HG03045 (cell line): ENCODE measurements around the gene GPNMB.

Source experiments
- ATAC-seq: cut with Tn5 transposase; IDR thresholded peaks from one replicate; pipeline ENCODE4 v1.9.1; 2021; ENCODE audit warnings: mild to moderate bottlenecking, moderate library complexity; ENCODE audit not compliant: unreplicated experiment

The GPNMB gene

DNA sequence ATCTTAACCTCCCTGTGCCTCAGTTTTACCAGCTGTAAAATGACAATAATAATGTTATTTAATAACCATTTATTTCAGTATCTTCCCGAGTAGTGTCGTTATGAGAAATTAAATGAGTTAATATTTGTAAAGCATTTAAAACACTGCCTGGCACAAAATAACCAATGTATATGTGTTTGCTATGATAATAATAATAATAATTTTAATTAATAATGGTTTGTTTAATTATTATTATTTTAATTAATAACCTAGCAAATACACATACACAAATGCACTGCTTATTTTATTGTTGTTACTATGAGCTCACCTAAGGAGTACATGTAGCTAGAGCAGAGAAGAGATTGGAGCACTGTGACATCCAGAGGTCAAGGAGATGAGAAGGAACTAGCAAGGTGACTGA, 18.2 kb upstream of the GPNMB start:
- ATAC-seq: no peak

DNA sequence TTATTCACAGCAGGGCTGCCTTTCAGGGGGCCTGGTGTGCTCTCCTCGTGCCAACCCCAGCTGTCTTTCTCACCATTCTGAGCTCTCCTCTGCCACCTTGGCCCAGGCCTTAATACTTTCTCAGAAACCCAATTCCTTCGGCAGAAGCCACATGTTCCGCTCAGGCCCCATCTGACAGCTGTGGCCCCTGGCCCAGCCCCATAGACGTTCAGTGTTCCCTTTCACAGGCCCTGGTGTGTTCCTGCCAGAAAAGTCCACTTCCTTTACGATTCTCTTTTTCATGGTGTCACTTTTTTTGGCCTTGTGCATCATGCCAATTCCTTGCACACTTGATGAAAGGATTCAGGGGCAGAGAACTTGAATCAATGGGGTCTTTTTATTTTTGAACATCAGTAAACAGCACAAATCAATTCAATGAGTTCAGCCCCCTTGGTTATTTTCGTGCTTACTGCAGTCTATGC, 15.9 kb upstream of the GPNMB start:
- no peak for ATAC-seq

DNA sequence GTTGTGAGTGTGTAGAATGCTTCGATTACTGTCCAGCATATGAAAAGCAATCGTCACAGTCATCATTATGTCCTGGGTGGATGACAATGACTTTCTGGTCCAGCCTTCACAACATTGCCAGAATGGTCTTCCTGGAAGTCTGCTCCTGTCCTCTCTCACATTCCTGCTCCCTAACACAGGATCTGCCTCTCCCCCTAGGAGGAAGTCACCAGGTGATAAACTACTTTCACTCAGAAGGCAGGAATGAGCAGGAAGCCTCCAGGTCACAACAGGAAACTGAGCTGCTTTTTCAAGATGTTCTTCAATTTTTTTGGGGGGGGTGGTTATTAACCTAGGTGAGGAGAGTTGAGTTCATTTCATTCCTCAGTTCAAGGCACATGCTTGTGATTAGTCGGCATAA, 13.6 kb upstream of the GPNMB start:
- ATAC-seq: no peak

DNA sequence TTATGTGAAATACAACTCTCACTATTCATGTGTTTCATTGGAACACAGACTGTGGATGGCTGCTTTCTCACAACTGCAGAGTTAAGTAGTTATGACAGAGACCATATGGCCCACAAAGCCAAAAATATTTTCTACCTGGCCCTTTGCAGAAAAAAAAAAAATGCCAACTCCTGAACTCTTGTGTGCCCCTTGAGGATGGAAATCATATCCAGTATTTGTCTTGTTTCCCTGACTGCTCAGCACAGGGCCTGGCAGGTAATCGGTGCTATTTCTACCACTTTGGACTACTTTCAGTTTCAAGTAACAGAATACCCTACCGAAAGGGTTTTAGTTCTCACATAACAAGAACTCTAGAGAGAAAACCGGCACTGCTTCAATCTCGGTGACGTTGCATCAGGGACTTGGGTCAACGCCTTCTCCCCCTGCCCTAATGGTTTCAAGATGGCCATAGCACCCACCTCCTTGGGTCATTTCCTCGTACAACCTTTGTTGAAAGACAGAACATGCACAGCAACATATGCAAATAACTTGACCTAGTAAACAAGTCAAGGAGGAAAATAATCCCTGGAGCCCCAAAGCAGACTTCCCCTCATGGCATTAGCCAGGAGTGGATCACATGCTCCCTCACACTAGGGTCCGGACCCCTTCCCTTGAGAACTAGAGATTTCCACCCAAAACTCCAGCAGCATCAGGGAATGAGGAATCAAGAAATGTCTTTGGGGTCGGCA, 11.8 kb upstream of the GPNMB start:
- peak; percentile 91 for ATAC-seq

DNA sequence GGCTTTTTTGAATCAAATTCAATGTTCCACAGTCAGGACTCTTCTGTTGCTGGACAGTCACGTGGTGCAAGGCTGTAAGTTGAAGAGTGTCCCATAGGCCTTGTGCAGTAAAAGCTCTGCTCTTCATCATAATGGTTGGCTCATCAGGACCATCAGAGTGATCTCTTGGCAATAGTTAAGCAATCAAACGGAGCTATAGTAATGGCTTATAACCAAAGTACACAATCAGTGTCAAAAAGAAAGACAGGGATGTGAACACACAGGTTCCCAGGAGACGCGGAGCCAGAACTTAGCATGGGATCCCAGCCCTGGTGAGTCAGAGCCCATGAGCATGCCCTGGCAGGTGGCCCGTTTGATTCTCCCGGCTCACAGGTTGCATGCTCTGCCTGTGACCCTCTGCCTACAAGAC, 10.8 kb upstream of the GPNMB start:
- ATAC-seq: no peak

DNA sequence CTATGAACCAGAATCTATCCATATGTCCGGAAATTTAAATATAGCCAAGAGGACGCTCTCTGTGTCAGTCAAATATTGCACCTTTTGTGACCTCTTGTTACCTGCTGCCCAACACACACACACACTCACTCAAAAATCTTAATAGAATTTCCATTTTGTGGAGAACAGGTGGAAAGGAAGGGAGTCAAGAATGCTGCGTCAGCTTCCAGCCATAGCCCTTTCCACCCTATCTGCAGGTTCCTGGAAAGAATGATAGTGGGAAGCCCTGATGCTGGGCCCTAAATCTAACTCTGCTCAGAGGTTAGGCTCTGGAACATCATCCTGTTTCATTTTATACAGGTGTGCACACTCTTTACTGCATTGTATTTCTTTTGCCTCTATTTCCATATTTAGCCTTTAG, 9.6 kb upstream of the GPNMB start:
- ATAC-seq: no peak

DNA sequence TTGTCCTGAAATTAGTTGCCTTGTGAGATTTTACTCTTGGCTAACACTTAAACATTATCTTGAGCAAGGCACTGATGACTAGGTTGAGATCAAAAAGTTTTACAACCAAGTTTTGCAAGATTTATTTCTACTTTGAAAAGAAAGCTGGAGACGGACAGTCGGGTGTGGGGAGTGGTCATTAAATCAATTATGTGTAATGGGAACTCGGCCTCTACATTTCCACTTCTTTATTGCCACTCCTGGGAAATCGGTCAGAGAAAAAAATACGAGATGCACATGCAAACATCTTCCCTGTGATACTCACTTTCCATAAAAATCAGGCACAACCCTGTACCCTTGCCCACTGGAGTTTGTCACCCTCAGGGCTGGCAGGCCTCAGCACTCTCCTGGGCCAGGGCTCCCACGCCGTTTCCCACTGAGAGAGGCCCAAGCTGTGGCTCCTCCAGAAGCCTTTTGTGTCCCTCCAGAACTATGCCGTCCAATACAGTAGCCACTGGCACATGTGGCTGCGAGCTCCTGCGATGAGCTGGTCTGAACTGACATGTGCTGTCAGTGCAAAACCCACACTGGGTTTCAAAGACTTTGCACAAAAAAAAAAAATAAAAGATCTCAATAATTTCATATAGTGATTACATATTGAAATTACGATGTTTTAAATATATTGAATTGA, 7.5 kb upstream of the GPNMB start:
- no peak for ATAC-seq

DNA sequence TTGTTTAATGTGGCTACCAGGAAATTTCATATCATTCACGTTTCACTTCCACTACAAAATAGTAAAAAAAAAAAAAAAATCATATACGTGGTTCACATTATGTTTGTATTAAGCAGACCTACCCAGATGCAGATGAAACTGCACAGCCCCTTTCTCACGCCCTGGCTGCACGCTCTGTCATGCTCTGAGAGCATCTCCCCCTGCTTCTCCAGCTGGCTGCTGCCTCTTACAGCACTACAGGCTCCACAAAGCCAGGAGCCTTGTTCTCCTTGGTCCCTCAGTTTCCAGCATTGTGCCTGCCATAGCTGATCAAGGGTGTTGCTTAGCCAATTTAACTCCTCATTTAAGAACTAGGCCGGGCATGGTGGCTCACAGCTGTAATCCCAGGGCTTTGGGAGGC, 6.9 kb upstream of the GPNMB start:
- no peak for ATAC-seq

DNA sequence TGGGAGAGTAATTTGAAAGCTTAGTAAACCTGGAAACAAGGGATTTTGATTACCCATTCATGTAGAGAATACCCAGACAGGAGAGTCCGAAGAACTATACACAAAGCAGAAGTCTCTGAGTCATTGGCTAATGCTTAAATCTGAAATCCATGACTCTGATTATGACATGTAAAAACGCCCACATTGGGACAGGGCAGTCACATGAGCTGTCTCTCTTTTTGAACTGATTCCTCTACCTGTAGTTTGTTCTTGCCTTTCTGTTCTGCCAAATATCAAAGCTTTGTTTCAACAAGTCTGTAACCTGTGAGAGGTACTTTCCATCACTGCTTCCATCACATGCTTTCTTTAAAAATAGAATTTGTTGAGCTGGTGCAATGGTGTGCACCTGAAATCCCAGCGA, 4.3 kb upstream of the GPNMB start:
- ATAC-seq: no peak

DNA sequence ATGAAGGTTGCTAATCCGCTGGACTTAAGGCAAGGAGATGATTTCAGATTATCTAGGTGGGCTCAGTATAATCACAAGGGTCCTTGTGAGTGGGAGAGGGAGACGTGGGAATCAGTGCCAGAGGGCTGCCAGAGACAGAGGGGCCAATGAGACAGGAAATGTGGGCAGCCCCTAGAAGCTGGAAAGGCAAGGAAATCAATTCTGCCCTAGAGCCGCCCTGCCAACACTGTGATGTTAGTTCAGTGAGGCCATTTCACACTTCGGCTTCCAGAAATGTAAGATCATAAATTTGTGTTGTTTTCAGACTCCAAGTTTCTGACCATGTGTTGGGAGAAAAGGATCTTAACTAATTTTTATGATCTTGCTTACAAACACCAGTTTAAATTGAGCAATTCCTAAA, 3.6 kb upstream of the GPNMB start:
- ATAC-seq: no peak

DNA sequence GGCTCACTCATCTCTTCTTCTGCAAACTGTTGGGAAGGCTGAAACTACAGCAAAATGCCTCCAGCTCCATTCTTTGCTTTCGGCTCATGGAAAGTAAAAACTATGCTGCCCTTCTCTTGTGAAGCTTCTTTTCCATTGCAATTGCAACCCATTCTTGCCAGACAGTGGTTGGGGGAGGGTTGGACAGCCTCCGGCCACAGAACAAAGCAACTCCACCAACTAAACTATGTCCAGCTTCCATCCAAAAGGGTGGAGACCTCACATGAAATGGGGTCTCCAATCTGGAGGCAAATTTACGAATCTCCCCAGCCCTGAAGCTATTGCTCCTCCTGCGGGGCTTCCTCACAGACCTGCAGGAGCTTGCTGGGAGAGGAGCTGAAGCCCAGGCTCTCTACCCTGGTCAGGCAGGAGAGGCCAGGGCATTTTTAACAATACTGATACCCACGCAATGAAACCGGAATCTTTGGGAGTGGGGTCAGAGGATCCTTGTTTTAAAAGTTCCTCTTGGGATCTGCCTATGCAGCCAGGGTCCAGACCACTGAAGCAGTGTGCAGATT, 549 bp downstream of the GPNMB start:
- no peak for ATAC-seq

DNA sequence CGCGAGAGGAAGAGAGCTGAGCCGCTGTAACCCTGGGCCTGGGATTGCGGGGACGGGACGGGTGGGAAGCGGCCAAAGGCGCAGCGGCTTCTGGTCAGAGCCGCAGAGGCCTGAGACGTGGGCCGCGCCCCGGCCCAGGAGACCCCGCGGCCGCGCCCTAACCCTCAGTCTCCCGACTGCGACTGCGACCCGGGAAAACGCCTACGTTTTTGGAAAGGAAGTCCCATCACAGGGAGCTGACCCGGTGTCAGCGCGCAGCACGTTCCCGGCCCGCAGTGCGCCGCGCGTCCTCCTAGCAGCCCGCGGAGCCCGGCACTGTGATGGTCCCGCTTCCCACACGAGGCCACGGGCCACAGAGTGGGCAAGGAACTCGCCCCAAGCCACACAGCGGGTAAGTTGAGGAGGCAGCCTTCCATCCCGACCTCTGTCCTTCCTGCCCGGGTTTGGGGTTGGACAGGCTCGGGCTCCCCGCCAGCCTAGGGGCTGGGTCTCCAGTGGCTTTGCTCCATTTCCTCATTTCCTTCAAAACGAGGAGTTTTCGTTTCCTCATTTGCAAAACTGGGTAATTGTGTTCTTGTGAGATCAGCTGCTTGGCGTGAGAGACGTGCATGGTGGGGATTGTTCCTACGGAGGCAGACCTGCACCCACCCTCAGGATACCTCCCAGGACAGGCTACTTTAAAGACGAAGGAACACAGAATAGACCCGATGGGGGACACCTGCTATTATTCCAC, 1.2 kb downstream of the GPNMB start:
- no peak for ATAC-seq

DNA sequence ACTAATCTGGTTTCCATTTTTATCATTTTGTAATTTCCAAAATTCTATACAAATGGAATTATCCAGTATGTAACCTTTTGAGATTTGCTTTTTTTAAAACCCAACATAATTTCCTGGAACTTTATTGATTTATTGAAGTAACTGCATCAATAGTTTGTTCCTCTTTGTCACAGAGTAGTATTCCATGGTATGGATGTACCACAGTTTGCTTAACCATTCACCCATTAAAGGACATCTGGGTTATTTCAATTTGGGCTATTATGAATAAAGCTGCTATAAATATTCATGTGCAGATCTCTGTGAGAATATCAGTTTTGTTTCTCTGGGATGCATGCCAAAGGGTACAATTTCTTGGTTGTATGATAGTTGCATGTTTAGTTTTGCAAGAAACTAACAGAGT, 2.9 kb downstream of the GPNMB start:
- ATAC-seq: no peak

DNA sequence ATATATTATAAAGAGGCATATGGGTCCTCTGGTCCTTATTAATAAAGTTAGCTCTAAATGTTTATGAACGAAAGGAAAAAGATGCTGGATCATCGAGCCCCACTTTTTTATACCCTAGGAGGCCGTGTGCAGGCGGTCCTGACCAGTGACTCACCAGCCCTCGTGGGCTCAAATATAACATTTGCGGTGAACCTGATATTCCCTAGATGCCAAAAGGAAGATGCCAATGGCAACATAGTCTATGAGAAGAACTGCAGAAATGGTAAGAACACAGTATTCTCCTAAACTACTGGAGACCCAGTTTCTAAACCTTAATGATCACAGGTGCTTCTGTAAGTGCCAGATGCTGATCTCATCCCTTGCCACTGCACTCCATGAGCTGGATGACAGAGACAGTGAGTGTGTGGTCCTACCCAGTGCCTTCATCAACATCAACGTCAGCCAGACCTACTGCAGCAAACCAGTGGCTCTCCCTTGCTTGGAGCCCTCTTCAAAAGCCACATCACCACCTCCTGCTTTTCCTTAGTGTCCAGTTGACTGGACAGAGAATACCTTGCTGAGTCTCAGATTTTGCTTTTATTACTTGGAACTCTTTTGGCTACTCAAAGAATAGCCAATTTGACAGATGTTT, 7.6 kb downstream of the GPNMB start:
- ATAC-seq: no peak

DNA sequence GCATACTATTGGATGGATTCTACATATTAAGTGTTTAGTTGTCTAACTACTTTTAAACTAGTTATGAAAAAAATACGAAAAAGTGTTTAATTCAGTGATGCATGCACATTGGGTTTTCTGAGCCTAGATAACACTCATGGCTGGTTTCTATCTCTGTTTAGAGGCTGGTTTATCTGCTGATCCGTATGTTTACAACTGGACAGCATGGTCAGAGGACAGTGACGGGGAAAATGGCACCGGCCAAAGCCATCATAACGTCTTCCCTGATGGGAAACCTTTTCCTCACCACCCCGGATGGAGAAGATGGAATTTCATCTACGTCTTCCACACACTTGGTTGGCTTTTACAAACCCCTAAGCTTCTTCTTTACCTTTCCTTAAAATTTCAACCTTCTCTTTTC, 10.2 kb downstream of the GPNMB start:
- ATAC-seq: no peak

DNA sequence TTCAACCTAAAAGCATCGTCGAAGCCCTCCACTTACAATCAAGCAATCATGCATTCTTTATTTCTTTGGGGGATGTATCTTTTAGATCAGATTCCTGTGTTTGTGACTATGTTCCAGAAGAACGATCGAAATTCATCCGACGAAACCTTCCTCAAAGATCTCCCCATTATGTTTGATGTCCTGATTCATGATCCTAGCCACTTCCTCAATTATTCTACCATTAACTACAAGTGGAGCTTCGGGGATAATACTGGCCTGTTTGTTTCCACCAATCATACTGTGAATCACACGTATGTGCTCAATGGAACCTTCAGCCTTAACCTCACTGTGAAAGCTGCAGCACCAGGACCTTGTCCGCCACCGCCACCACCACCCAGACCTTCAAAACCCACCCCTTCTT, 13.8 kb downstream of the GPNMB start:
- ATAC-seq: no peak

DNA sequence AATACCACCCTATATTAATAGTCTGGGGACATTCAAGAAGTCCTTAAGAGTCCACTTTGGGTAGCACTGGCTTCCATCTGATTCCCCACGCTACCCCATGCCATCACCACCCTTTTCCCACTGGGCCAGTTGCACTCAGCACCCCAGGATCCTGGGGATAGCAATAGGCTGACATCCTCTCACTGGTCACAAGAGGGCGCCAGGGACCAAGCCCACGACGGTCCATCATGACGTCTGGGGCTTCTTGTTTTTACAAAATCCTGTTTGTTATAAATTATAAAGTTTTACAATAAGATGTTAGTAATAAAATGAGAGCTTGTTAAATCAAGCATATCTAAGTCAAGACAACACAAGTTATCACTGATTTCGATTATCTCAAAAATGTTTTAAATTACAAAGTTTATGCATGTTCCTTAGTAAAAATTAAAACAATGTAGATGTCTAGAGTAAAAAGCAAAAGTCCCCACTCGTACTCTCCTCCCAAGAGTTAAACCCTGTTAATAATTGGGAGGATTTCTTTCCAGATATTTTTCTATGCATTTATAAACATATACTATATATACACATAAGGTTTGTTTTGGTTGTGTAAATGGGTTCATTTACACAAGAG, 15.4 kb downstream of the GPNMB start:
- peak; percentile 77 for ATAC-seq

DNA sequence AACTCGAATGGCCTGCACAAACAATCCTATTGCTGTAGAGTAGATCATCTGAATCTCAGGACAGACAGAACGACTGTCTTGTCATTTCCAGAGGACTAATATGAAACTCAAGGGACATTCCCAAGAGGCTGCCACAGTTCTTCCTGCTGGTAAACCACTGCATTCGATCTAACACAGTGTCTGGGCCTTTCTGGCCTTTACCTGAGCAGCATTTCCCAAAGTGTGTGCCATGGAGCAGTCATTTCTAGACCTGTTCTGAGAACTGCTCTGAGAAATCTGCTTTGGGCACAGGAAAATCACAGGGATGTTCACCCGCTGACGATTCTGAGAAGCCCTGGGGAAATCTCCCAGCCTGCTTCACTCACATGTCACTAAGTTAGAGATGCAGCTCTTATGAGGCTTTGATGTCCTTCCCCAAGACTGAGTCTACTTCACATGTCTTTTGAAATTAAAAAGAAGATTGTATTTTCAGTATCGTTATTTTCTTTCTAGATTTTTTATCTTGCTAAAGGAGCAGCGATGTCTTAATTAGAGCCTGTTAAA, 18.4 kb downstream of the GPNMB start:
- ATAC-seq: no peak

DNA sequence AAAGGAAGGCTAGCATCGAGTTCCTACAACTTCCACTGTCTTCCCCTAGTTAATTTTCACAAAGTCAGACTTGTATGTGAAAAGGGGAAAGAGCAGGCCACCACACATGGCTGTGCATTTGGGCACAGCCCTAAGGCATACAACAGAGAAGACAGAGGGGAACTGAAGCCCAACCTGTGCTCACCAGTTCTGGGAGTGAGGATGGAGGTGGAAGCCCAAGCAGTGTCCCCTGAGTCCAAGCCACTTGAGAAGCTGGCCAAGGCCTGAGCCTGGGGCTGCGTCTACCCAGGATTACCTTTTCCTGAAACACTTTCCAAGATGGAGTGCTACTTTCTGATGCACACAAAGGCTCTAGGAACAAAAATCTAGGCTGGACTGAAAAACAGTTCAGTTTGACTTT, 20.3 kb downstream of the GPNMB start:
- no peak for ATAC-seq

DNA sequence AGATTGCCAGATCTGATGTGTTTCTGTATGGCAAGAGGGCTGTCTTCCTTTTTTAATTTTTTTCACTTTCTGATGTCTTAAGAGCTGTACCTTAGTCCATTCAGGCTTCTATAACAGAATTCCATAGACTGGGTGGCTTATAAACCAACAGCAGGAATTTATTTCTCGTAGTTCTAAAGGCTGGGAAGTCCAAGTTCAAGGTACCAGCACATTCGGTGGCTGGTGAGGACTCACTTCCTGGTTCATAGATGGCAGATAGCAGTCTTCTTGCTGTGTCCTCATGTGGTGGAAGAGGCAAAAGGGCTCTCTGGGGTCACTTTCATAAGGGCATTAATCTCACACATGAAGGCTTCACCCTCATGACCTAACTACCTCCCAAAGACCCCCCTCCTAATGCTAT, 20.8 kb downstream of the GPNMB start:
- ATAC-seq: no peak

DNA sequence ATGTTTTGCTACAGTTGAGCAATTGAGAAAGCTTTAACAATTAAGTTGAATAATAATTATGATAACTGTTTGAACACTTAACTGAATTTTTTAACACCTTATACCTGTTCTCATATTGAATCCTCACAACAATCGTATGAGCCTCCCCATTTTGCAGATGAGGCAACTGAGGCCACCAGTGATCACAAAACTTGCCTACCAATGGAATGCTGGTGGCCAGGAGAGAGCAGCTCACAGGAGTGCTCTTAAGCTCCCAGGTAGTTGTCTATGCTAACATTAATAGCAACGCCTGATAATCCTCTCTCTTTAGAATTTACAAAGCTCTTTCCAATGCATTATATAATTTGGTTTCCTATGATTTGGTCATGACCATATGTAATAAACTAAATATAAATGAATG, 21.6 kb downstream of the GPNMB start:
- ATAC-seq: no peak
